Measurements from ENCODE around the gene ARHGAP4.

Gene ARHGAP4

GRCh38 chrX:153925739-153926551 lies at the start of gene ARHGAP4:
TSS of gene ARHGAP4 (minus strand) at chrX:153926264. CDS start at chrX:153926202, 62 bp downstream.
- peak; percentile 62 for DNase-seq

GRCh38 chrX:153974726-153975286 lies 48.7 kb upstream of the ARHGAP4 start:
- DNase-seq, result no peak

GRCh38 chrX:153974003-153974725 lies 48.1 kb upstream of the ARHGAP4 start:
- DNase-seq, result no peak

GRCh38 chrX:153973127-153974002 lies 47.3 kb upstream of the ARHGAP4 start:
- DNase-seq, result no peak

- peak; percentile 93 for DNase-seq
Observed at GRCh38 chrX:153972368-153973126, 46.5 kb upstream of the ARHGAP4 start, which contains the start of gene TMEM187. TSS of gene TMEM187 (plus strand) at chrX:153972754. CDS start at chrX:153982063, 9,309 bp downstream.

- DNase-seq, result peak; percentile 93
Observed at GRCh38 chrX:153971450-153972367, 45.6 kb upstream of the ARHGAP4 start, which contains the start of gene HCFC1. TSS of gene HCFC1 (minus strand) at chrX:153971818. CDS start at chrX:153970840, 978 bp downstream.

GRCh38 chrX:153971124-153971449 lies 45.0 kb upstream of the ARHGAP4 start:
- peak; percentile 90 for DNase-seq

GRCh38 chrX:153970357-153971123 lies 44.5 kb upstream of the ARHGAP4 start:
- DNase-seq, result no peak

- peak; percentile 56 for DNase-seq
Observed at GRCh38 chrX:153969904-153970356, 43.9 kb upstream of the ARHGAP4 start.

- DNase-seq, result no peak
Observed at GRCh38 chrX:153969125-153969903, 43.2 kb upstream of the ARHGAP4 start.

- DNase-seq, result peak; percentile 64
Observed at GRCh38 chrX:153968754-153969124, 42.7 kb upstream of the ARHGAP4 start.

- DNase-seq, result no peak
Observed at GRCh38 chrX:153968255-153968654, 42.2 kb upstream of the ARHGAP4 start.

GRCh38 chrX:153967536-153968224 lies 41.6 kb upstream of the ARHGAP4 start:
- DNase-seq, result no peak

- no peak for DNase-seq
Observed at GRCh38 chrX:153966841-153967535, 40.9 kb upstream of the ARHGAP4 start.

- DNase-seq, result no peak
Observed at GRCh38 chrX:153966283-153966688, 40.2 kb upstream of the ARHGAP4 start.

- no peak for DNase-seq
Observed at GRCh38 chrX:153965406-153965805, 39.3 kb upstream of the ARHGAP4 start.

- no peak for DNase-seq
Observed at GRCh38 chrX:153964105-153964504, 38.0 kb upstream of the ARHGAP4 start.

- DNase-seq, result no peak
Observed at GRCh38 chrX:153963546-153963945, 37.5 kb upstream of the ARHGAP4 start.

Measured in activated T-cell treated with anti-CD3 and anti-CD28 coated beads, Interleukin-2, amount 50 U/mL, for 1 hour (primary cell).